ENCODE results near the gene GATC.
"Not testable (repeated sequence)": the region's sequence is repeated elsewhere in the genome, so short reads cannot be mapped to it uniquely, and the experiment has no call there.

GATC gene

GRCh38 chr12:120470150-120470784, 24.0 kb downstream of the GATC start:
- no peak for DNase-seq (ENCODE audit: low read depth)

GRCh38 chr12:120472521-120472920, 26.3 kb downstream of the GATC start:
- no peak for DNase-seq (ENCODE audit: low read depth)

- no peak for DNase-seq (ENCODE audit: low read depth)
These were observed 27.8 kb downstream of the GATC start for GRCh38 chr12:120473807-120474615.

- no peak for DNase-seq (ENCODE audit: low read depth)
These were observed 28.3 kb downstream of the GATC start for GRCh38 chr12:120474616-120474960.

- no peak for DNase-seq (ENCODE audit: low read depth)
These were observed 29.4 kb downstream of the GATC start for GRCh38 chr12:120475643-120476042.

- DNase-seq (ENCODE audit: low read depth) = no peak
These were observed 33.2 kb downstream of the GATC start for GRCh38 chr12:120479458-120479857.

GRCh38 chr12:120480211-120480610, 34.0 kb downstream of the GATC start:
- DNase-seq (ENCODE audit: low read depth) = no peak

- no peak for DNase-seq (ENCODE audit: low read depth)
These were observed 35.0 kb downstream of the GATC start for GRCh38 chr12:120481022-120481767.

GRCh38 chr12:120483621-120484020, 37.4 kb downstream of the GATC start:
- DNase-seq (ENCODE audit: low read depth) = no peak

- DNase-seq (ENCODE audit: low read depth) = no peak
These were observed 40.0 kb downstream of the GATC start for GRCh38 chr12:120485961-120486881.

- not testable (repeated sequence) for DNase-seq (ENCODE audit: low read depth)
These were observed 41.3 kb downstream of the GATC start for GRCh38 chr12:120487552-120487951.

- no peak for DNase-seq (ENCODE audit: low read depth)
These were observed 41.9 kb downstream of the GATC start for GRCh38 chr12:120488057-120488640.

GRCh38 chr12:120489018-120489417, 42.8 kb downstream of the GATC start:
- DNase-seq (ENCODE audit: low read depth) = no peak

- no peak for DNase-seq (ENCODE audit: low read depth)
These were observed 44.1 kb downstream of the GATC start for GRCh38 chr12:120490325-120490724.

- DNase-seq (ENCODE audit: low read depth) = no peak
These were observed 44.7 kb downstream of the GATC start for GRCh38 chr12:120490833-120491512.

- no peak for DNase-seq (ENCODE audit: low read depth)
These were observed 49.0 kb downstream of the GATC start for GRCh38 chr12:120495186-120495730.

GRCh38 chr12:120495731-120496412, 49.6 kb downstream of the GATC start, which contains the start of gene DYNLL1:
Gene DYNLL1, plus strand, starts transcription at chr12:120496113. Its CDS starts 309 bp downstream, at chr12:120496422.
- peak; percentile 97 for DNase-seq (ENCODE audit: low read depth)

- peak; percentile 17 for DNase-seq (ENCODE audit: low read depth)
These were observed 50.4 kb downstream of the GATC start for GRCh38 chr12:120496413-120497340.

All from stimulated activated CD8-positive, alpha-beta memory T cell treated with anti-CD3 and anti-CD28 coated beads, Interleukin-7, amount 100 ng/mL, for 24 hours (primary cell).